Endothelial cell of umbilical vein (primary cell): ENCODE measurements around the gene MYT1.

Source experiments
- CTCF ChIP-seq, 2 donors: IDR thresholded peaks; 1 replicate in 1 of 2; 2 replicates in 1 of 2; pipeline ENCODE4 v1.5.1; 2011; ENCODE audit warnings: low read length in 2 of 2, mild to moderate bottlenecking in 2 of 2, moderate library complexity in 2 of 2, control low read depth in 1 of 2, inconsistent platforms in 1 of 2, low read depth in 1 of 2; ENCODE audit not compliant: insufficient read depth in 1 of 2; ENCODE audit errors: extremely low read depth in 1 of 2
- EZH2 ChIP-seq: IDR thresholded peaks from 2 replicates; pipeline ENCODE4 v1.6.1; 2012; ENCODE audit warnings: borderline replicate concordance, low read depth, mild to moderate bottlenecking, moderate library complexity, low read length, inconsistent platforms; ENCODE audit not compliant: severe bottlenecking
- JUN ChIP-seq: IDR thresholded peaks from 2 replicates; pipeline ENCODE4 v1.6.1; 2011; ENCODE audit warnings: borderline replicate concordance, low read depth; ENCODE audit not compliant: insufficient read length, insufficient read depth
- POLR2A ChIP-seq: IDR thresholded peaks from 2 replicates; pipeline ENCODE4 v1.6.1; 2012; ENCODE audit warnings: low read depth, mild to moderate bottlenecking, control low read depth, low read length

- no peak for TF ChIP-seq EZH2
- TF ChIP-seq CTCF (IDR thresholded peaks at IDR 0.05; ENCODE audit: extremely low read depth in 1 of 2, insufficient read depth in 1 of 2, low read depth in 1 of 2, low read length in 2 of 2), result no peak
- TF ChIP-seq POLR2A, result no peak
- no peak for TF ChIP-seq JUN
Measured at GRCh38 chr20:64140061-64140931, 24.0 kb upstream of the MYT1 start.
